Muscle layer of duodenum (tissue), 2 donors: ENCODE measurements around the gene RND1.
"Not testable (repeated sequence)": the region's sequence is repeated elsewhere in the genome, so short reads cannot be mapped to it uniquely, and the experiment has no call there.

ENCODE experiments used
- H3K27ac ChIP-seq: one replicate; pipeline ENCODE4 v1.7.0; 2013; ENCODE audit warnings: mild to moderate bottlenecking, low read length
- H3K27me3 ChIP-seq: one replicate; pipeline ENCODE4 v1.7.0; 2013; ENCODE audit warnings: low read depth, mild to moderate bottlenecking, control low read depth, low read length
- H3K36me3 ChIP-seq, 2 donors: one replicate each; pipeline ENCODE4 v1.7.0; 2013; ENCODE audit warnings: low read length in 2 of 2, control low read depth in 1 of 2, mild to moderate bottlenecking in 1 of 2; ENCODE audit not compliant: insufficient read depth in 2 of 2, control insufficient read depth in 1 of 2
- H3K4me1 ChIP-seq, 2 donors: one replicate each; pipeline ENCODE4 v1.7.0; 2013; ENCODE audit warnings: low read length in 2 of 2, mild to moderate bottlenecking in 2 of 2, control low read depth in 1 of 2, moderate library complexity in 1 of 2; ENCODE audit not compliant: insufficient read depth in 2 of 2, control insufficient read depth in 1 of 2
- H3K4me3 ChIP-seq, 2 donors: one replicate each; pipeline ENCODE4 v1.7.0; 2013; ENCODE audit warnings: low read length in 2 of 2, low read depth in 1 of 2, mild to moderate bottlenecking in 1 of 2
- H3K9me3 ChIP-seq, 2 donors: one replicate each; pipeline ENCODE4 v1.7.0; 2013; ENCODE audit warnings: low read length in 2 of 2, control low read depth in 1 of 2, mild to moderate bottlenecking in 1 of 2; ENCODE audit not compliant: control insufficient read depth in 1 of 2
- donor health status: healthy.

The RND1 gene

GRCh38 chr12:48865281-48866051, at the start of gene RND1:
Gene RND1 (minus strand): TSS chr12:48865870. CDS start chr12:48865767, 103 bp downstream.
- Histone ChIP-seq H3K36me3 (no peaks in the 10 kb centered on the region), H3K27ac (no peak within 1 kb of the TSS), H3K27me3 (peaks cover 9% of the 10 kb centered on the region)

GRCh38 chr12:48910196-48910595, 44.5 kb upstream of the RND1 start:
- Histone ChIP-seq H3K36me3 (no peaks in the 10 kb centered on the region), H3K4me1 (no peaks in the 10 kb centered on the region), H3K4me3 (no peak overlapping the region), H3K27ac (no peak overlapping the region), H3K9me3 (no peaks in the 10 kb centered on the region), H3K27me3 (no peaks in the 10 kb centered on the region)

More at GRCh38 chr12:48865281-48866051, at the start of gene RND1:
- Histone ChIP-seq H3K9me3 (no peaks in the 10 kb centered on the region), H3K4me3 (peak within 1 kb of the TSS; percentile 81 to 83), H3K4me1 (peaks cover 0 to 16% of the 10 kb centered on the region in 2 donors)

GRCh38 chr12:48909698-48910097, 44.0 kb upstream of the RND1 start:
- not testable (repeated sequence) for H3K27ac ChIP-seq, H3K4me3 ChIP-seq, H3K9me3 ChIP-seq, H3K27me3 ChIP-seq, H3K4me1 ChIP-seq, H3K36me3 ChIP-seq

GRCh38 chr12:48907245-48907644, 41.6 kb upstream of the RND1 start:
- Histone ChIP-seq H3K27me3 (no peaks in the 10 kb centered on the region), H3K4me3 (no peak overlapping the region), H3K27ac (no peak overlapping the region), H3K36me3 (no peaks in the 10 kb centered on the region), H3K4me1 (peaks cover 4 to 5% of the 10 kb centered on the region in 2 donors), H3K9me3 (no peaks in the 10 kb centered on the region)

GRCh38 chr12:48903982-48904411, 38.3 kb upstream of the RND1 start:
- Histone ChIP-seq H3K9me3 (no peaks in the 10 kb centered on the region), H3K4me3 (peak overlapping the region; percentile 60 to 69)

GRCh38 chr12:48903363-48903981, 37.8 kb upstream of the RND1 start:
- Histone ChIP-seq H3K4me1 (peaks cover 4 to 5% of the 10 kb centered on the region in 2 donors), H3K36me3 (no peaks in the 10 kb centered on the region), H3K27me3 (no peaks in the 10 kb centered on the region), H3K27ac (no peak overlapping the region), H3K9me3 (no peaks in the 10 kb centered on the region), H3K4me3 (no peak overlapping the region)

More at GRCh38 chr12:48903982-48904411, 38.3 kb upstream of the RND1 start:
- Histone ChIP-seq H3K36me3 (no peaks in the 10 kb centered on the region), H3K27ac (no peak overlapping the region), H3K4me1 (peaks cover 4 to 5% of the 10 kb centered on the region in 2 donors), H3K27me3 (no peaks in the 10 kb centered on the region)

GRCh38 chr12:48901278-48901677, 35.6 kb upstream of the RND1 start:
- H3K9me3 ChIP-seq = no peaks in the 10 kb centered on the region
- H3K27me3 ChIP-seq = no peaks in the 10 kb centered on the region
- no peaks in the 10 kb centered on the region for H3K36me3 ChIP-seq
- H3K4me1 ChIP-seq = peaks cover 4 to 5% of the 10 kb centered on the region in 2 donors
- H3K27ac ChIP-seq = no peak overlapping the region
- no peak overlapping the region for H3K4me3 ChIP-seq

GRCh38 chr12:48899651-48900050, 34.0 kb upstream of the RND1 start:
- no peaks in the 10 kb centered on the region for H3K27me3 ChIP-seq
- no peaks in the 10 kb centered on the region for H3K36me3 ChIP-seq
- no peak overlapping the region for H3K27ac ChIP-seq
- no peak overlapping the region for H3K4me3 ChIP-seq
- H3K9me3 ChIP-seq = no peaks in the 10 kb centered on the region
- peaks cover 4 to 5% of the 10 kb centered on the region in 2 donors for H3K4me1 ChIP-seq

- no peaks in the 10 kb centered on the region for H3K27me3 ChIP-seq
- H3K9me3 ChIP-seq = no peaks in the 10 kb centered on the region
- H3K36me3 ChIP-seq = no peaks in the 10 kb centered on the region
- peaks cover 5% of the 10 kb centered on the region in 2 donors for H3K4me1 ChIP-seq
- no peak overlapping the region for H3K4me3 ChIP-seq
- no peak overlapping the region for H3K27ac ChIP-seq
These were observed 28.6 kb upstream of the RND1 start for GRCh38 chr12:48894271-48894670.

GRCh38 chr12:48890657-48891418, 25.2 kb upstream of the RND1 start:
- H3K36me3 ChIP-seq = no peaks in the 10 kb centered on the region
- H3K9me3 ChIP-seq = no peaks in the 10 kb centered on the region
- H3K27me3 ChIP-seq = no peaks in the 10 kb centered on the region
- H3K4me3 ChIP-seq = peak overlapping the region; percentile 26 to 44
- H3K27ac ChIP-seq = no peak overlapping the region
- H3K4me1 ChIP-seq = peaks cover 5% of the 10 kb centered on the region in 2 donors

GRCh38 chr12:48889679-48890078, 24.0 kb upstream of the RND1 start:
- Histone ChIP-seq H3K9me3 (no peaks in the 10 kb centered on the region), H3K4me3 (no peak overlapping the region), H3K36me3 (no peaks in the 10 kb centered on the region), H3K27me3 (no peaks in the 10 kb centered on the region), H3K27ac (no peak overlapping the region), H3K4me1 (peaks cover 5% of the 10 kb centered on the region in 2 donors)
